HG02938 (cell line): ENCODE data around the gene TGM5.
"Not testable (repeated sequence)": the region's sequence is repeated elsewhere in the genome, so short reads cannot be mapped to it uniquely, and the experiment has no call there.

Experiments
- ATAC-seq: cut with Tn5 transposase; IDR thresholded peaks from one replicate; pipeline ENCODE4 v1.9.1; 2021; ENCODE audit warnings: mild to moderate bottlenecking, moderate library complexity; ENCODE audit not compliant: unreplicated experiment

Gene TGM5

DNA sequence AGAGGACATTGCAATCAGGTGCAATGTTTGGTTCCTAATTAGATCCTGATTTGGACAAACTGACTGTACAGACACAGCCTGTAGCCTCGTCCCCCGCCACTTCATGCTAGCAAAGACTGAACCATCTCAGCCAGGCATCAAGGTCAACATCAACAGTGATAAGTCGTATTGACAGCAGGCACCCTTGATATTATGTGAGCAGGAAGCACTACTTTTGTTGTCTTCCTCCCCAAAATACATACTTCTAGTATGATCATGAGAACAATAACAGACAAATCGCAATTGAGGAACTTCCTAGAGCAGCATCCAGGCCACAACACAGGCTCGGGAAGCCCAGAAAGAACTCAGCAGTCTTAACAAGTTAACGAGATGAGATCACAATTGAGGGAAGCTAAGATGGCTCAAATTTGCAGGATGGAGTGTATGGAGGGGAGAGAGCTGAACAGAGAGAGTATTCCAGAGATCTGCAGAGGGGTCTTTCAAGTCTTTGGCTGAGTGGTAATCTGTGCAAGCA is 20.4 kb downstream of the TGM5 start:
- no peak for ATAC-seq

DNA sequence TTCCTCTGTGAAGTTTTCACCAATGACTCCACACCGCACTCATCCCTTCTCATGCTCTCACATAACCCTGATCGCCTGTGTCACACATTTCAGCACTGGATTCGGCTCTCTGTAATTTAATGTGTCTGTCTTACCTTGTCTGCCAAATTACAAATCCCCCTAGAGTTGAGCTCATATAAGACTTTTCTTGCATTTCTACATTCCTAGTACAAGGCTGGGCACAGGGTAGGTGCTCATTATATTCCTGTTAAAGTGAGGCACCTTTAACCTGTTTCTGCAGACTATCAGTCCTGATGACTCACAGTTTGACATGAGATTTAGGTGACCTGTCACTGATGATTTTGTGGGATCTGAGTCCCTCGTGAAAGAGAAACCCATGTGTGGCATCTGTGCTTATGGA is 22.6 kb downstream of the TGM5 start:
- ATAC-seq, result no peak

DNA sequence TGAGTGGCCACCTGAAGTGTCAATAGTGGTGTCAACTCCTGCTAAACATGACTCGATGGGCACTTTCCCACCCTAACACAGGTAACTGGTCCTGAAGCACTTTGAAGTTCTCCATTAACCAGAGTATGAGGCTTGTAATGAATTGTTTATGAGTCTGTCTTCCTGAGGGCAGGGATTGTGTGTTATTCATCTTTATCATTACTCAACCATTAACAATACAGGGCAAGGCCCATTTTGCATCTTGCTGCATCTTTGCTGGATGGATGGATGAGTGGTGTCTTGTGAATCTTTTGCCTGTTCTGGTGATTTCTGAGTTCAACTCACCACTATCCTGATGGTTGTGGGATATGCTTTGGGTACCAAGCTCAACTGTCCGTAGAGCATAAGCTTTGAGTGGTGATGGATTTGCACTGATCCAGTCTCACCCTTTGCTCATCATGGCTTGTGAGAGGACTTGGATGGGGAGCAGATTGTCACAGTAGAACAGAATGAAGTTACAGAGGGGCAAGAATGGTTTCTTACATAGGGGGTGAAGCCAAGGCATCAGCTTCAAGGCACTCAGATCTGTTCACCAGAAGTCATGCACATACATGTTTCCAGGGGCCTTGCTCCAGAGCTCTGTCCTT is 23.6 kb downstream of the TGM5 start:
- ATAC-seq, result no peak

DNA sequence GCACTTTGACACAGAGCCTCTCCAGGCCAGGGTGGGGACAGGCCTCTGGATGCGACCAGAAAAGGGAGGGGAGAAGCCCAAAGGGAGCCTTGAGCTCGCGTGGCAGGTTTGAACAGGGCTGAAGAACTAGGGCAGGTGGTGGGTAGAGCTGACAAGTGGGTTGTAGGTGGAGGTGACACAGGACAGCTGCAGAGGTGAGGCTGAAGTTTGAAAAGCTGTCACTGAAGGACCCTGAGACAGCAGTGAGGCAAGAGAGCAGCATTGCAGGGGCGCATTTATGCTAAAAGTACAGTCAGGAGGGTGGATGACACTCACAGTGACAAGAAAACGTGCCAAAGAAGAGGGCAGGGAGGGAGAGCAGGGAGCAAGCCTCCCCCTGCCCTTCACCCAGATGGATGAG is 24.1 kb downstream of the TGM5 start:
- ATAC-seq, result no peak

- ATAC-seq, result no peak
Measured at GRCh38 chr15:43241100-43241499, 25.6 kb downstream of the TGM5 start.

DNA sequence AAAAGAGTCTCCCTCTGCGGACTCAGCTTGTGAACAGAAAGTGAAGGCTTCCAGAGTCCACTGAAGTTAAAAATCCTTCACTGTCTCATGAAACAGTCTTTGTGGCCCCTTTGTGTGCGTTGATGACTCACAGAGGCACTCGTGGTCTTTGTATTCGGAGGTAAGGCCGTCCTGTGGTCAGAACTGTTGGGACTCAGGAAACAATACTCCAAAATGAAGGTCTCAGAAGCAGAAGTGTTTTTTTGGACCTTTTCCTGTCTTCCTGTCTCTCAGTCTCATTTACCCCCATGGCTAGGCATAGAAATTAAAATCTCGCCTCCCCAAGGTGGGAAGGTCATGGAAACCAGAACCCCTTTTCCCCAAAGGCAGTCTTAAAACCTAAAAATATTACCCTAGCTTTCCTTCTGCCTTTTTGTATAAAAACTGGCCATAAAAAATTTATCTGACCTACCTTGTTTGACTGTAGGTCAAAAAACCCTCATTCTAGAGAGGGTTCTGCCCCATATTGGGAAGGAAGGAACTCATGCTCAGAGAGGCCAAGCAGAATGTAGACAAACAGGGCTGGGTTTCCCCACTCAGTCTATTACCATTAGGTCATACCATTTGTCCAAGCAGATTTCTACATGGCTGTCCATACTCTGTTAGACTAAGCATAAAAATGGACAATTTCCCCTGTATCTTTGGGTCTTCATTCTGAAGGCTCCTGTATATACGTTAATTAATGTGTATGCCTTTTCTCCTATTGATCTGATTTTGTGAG is 26.8 kb downstream of the TGM5 start:
- no peak for ATAC-seq

- no peak for ATAC-seq
Measured at GRCh38 chr15:43238671-43239131, 28.0 kb downstream of the TGM5 start.

- no peak for ATAC-seq
Measured at GRCh38 chr15:43237842-43238470, 28.8 kb downstream of the TGM5 start.

GRCh38 chr15:43235536-43235935 is 31.2 kb downstream of the TGM5 start:
- ATAC-seq, result no peak

DNA sequence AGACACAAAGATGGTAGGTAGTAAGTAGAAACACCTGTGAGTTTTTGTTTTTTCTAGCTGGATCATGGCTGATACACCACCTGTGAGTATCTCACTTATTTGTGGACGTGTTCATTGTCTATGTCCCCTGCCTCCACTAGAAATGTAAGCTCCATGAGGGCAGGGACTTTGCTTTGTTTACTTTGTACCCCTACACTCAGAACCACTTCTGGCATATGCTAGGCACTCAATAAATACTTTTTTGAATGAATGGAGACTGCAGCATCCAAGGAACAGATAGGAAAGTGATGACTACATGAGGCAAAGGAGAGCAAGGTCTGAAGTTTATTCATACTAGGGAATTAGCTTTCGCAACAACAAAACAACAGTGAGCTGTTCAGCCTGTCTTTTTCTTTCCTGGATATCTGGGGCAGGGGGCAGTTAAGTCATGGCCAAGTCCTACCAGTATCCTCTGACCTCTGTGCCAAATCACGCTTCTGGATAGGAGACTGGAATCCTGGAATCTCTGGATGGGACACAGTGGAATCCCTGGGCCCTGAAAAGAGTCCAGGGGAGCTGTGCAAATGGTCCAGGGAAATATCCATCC is 34.3 kb downstream of the TGM5 start:
- ATAC-seq, result no peak

DNA sequence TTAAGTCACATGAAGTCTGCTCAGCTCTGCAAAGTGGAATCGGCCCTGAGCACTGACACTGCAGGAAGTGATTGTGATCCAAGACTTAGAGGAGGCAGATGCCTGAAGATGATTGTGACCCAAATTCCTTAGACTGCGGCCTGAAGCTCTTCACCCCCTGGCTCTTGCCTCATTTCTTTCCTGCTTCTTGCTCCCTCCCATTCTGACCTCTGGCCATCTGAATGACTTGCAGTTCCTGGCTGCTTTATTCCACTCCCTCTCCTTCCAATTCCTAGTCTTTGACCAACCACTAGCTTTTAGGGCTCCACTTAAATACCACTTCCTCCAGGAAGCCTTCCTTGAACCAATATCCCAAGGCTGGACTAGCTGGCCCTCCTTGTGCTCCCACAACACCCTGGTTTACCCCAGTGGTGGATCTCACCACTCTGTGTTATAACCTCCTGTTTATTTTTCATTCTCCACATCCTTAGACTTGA is 36.0 kb downstream of the TGM5 start:
- no peak for ATAC-seq

DNA sequence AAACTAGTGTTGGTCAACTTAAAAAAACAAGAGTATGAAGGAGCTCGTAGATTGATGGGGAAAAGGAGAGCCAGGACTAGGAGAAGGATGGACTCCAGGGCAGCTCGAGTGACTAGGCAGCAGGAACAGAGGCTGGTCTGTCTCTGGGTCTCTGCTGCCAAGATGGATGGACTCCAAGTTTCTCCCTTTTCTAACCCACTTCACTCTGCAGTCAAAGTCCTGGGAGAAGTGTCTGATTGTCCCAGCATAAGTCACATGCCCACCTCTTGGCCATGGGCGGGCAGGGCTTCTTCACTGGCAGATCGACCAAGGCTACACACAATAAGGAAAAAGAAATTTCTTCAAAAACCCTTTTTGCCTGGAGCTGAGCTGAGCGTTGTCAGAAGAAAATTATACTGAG is 36.8 kb downstream of the TGM5 start:
- ATAC-seq, result no peak

DNA sequence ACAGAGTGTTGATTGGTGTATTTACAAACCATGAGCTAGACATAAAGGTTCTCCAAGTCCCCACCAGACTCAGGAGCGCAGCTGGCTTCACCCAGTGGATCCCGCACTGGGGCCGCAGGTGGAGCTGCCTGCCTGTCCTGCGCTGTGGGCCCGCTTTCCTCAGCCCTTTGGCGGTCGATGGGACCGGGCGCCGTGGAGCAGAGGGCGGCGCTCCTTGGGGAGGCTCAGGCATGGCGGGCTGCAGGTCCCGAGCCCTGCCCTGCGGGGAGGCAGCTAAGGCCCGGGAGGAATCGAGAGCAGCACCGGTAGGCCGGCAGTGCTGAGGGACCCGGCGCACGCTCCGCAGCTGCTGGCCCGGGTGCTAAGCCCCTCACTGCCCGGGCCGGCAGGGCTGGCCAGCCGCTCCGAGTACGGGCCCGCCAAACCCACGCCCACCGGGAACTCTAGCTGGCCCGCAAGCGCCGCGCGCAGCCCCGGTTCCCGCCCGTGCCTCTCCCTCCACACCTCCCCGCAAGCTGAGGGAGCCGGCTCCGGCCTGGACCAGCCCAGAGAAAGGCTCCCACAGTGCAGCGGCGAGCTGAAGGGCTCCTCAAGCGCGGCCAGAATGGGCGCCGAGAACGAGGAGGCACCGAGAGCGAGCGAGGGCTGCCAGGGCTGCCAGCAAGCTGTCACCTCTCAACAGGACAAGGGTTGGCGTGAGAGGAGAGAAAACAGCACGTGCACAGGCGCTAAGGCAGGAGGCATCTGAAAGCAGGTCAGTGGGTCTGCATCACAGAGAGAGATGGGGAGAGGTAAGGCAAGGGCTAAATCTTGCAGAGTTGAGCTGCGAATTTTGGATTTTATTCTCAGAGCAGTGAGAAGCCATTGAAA is 40.1 kb downstream of the TGM5 start:
- ATAC-seq, result no peak

GRCh38 chr15:43225950-43226255 is 40.8 kb downstream of the TGM5 start:
- not testable (repeated sequence) for ATAC-seq

GRCh38 chr15:43225201-43225949 is 41.4 kb downstream of the TGM5 start:
- ATAC-seq, result no peak

DNA sequence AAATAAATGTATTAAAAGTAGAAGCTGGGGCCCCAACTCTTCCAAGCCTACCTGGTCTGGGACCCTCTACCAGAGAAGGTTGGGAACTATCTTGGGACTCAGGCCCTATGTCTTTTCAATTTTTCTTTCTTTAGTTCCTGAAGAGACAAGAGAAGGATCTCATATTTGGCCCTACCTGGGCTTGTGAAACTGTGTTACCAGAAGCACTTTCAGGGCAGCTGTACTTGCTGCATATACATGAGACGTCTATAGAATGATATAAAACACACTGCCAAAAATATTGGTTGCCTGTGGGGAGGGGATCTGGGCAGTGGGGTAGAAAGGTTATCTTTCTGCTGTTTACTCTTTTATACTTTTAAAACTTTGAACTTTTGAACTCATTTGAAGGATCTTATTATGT is 45.3 kb downstream of the TGM5 start:
- ATAC-seq, result no peak

DNA sequence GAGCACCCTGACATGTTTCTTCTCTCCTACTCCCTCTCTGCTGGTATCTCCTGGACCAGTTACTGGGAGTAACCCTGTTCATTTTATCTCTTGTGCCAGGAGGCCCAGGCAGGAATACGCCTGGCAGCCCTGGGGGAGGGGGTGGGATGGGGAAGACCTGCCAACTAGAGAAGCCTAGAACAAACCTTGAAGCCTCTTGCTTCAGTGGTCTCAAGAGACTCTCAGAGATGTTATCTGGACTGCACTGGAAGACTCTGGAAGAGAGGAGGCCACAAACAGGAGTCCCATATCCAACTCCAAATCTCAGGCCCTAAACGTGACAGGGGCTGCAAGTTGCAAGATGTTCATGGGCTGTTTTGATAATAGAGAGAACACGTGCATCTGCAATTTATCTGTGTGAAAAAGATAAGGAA is 45.7 kb downstream of the TGM5 start, which contains the start of gene EPB42:
EPB42 (minus strand) TSS at position 28 of the 413 bp plus-strand sequence. CDS start 193 bp downstream, outside the sequence.
- ATAC-seq, result no peak

DNA sequence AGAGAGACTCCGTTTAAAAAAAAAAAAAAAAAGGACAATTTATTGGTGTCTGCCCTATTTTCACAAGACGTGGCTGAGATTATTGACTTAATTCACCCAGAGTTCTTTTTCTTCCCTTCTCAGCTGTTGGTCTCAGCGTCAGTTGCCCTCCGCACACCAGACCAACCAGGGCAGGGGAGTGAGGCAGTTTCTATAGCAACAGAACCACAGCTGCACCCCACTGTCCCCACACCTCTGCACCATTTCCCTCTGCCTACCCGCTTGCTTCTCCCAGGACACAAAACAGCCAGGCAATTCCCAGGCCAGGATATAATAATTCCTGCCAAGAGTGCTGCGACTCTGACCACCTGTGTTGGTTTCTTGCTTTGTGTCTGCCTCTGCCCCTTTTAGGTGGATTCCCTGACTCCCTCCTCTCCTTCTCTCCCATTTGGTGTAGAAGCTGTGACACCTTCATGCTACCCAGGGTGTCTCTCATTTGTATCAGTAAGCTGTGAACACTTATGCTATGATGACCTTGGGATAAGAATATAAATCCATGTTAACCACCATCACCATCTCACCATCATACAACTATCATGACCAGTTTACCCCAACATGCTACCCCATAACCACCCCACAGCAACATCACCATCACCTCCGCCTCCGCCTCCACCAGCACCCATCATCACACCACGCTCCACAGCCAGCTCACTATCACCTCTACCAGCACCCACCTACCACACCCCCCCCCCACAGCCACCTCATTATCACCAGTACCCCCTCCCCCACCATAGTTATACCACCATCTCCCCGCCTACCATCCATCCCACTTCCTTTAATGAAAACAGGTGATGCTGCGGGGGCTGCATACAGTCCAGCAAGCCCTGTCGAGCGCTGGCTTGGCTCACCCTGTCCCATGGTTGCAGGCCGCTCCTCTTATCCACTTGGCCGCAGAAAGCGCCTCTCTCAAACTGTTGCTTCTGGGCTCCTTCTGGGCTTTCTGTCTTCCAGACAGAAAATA is 46.5 kb downstream of the TGM5 start:
- no peak for ATAC-seq
